AG04449 (cell line): ENCODE results near the gene TPGS1.

Experiments
- CTCF ChIA-PET: fragments of 350-600 bp; formaldehyde crosslinking; extraction: SDS; loops from one replicate; lab custom pipeline; 2021; ENCODE audit warnings: antibody characterized with exemption; lab: Yijun Ruan, JAX
- POLR2A ChIA-PET: fragments of 400-600, 350-600 bp; formaldehyde crosslinking; extraction: SDS; loops from one replicate; lab custom pipeline; 2020; ENCODE audit warnings: antibody characterized with exemption, inconsistent platforms; lab: Yijun Ruan, JAX
- DNase-seq: peaks from one replicate; pipeline ENCODE4 v3.0.0-alpha.2; 2010; ENCODE audit warnings: low read depth, low spot score
- H3K4me3 ChIP-seq: 2 replicates; pipeline ENCODE4 v1.5.1; 2011; ENCODE audit warnings: low read depth, mild to moderate bottlenecking, control low read depth, low read length
- CTCF ChIP-seq: IDR thresholded peaks from one replicate; pipeline ENCODE4 v1.5.1; 2011; ENCODE audit warnings: mild to moderate bottlenecking, moderate library complexity, low read length, control low read depth, inconsistent platforms; ENCODE audit not compliant: insufficient read depth; ENCODE audit errors: missing control alignments

Gene TPGS1

GRCh38 chr19:495081-495401 lies 12.3 kb upstream of the TPGS1 start:
- no peak for TF ChIP-seq CTCF
- ChIA-PET CTCF (interaction anchor here (3.7 to 7.1 kb wide), 2 partner anchors 10 to 16 kb away, joined by 24 to 88 read pairs; partner anchors contain the start of gene TPGS1), POLR2A (interaction anchor here (0.6 kb wide), 1 partner anchor 8 kb away, joined by 3 read pairs; no protein-coding TSS in a partner anchor)
- no peak for DNase-seq
- H3K4me3 ChIP-seq, result no peak overlapping the region

GRCh38 chr19:495402-496111 lies 11.7 kb upstream of the TPGS1 start:
- CTCF ChIA-PET, result interaction anchor here (3.7 to 7.1 kb wide), 2 partner anchors 10 to 15 kb away, joined by 24 to 88 read pairs; partner anchors contain the start of gene TPGS1
- TF ChIP-seq CTCF, result peak; percentile 76
- no peak for DNase-seq
- H3K4me3 ChIP-seq, result no peak overlapping the region
- POLR2A ChIA-PET, result interaction anchor here (0.6 kb wide), 1 partner anchor 9 kb away, joined by 3 read pairs; no protein-coding TSS in a partner anchor

GRCh38 chr19:496112-496665 lies 11.1 kb upstream of the TPGS1 start, which contains the start of gene MADCAM1:
Gene MADCAM1, plus strand, starts transcription at chr19:496486. Its CDS starts 14 bp downstream, at chr19:496500.
- ChIA-PET POLR2A (no interaction called here), CTCF (interaction anchor here (3.7 to 7.1 kb wide), 2 partner anchors 9 to 14 kb away, joined by 24 to 88 read pairs; partner anchors contain the start of gene TPGS1)
- H3K4me3 ChIP-seq, result no peak within 1 kb of the TSS
- DNase-seq, result no peak
- no peak for TF ChIP-seq CTCF

GRCh38 chr19:496986-497385 lies 10.3 kb upstream of the TPGS1 start:
- no peak for DNase-seq
- ChIA-PET POLR2A (no interaction called here), CTCF (interaction anchor here (1.8 to 1.9 kb wide), 2 partner anchors 10 to 14 kb away, joined by 8 to 22 read pairs; no protein-coding TSS in a partner anchor)
- no peak for TF ChIP-seq CTCF
- H3K4me3 ChIP-seq, result no peak overlapping the region

GRCh38 chr19:497491-497868 lies 9.8 kb upstream of the TPGS1 start:
- TF ChIP-seq CTCF, result no peak
- DNase-seq, result no peak
- H3K4me3 ChIP-seq, result no peak overlapping the region
- CTCF ChIA-PET, result interaction anchor here (1.8 to 1.9 kb wide), 2 partner anchors 9 to 14 kb away, joined by 8 to 22 read pairs; no protein-coding TSS in a partner anchor
- POLR2A ChIA-PET, result no interaction called here

GRCh38 chr19:497869-498510 lies 9.3 kb upstream of the TPGS1 start:
- POLR2A ChIA-PET, result no interaction called here
- no peak for TF ChIP-seq CTCF

More at GRCh38 chr19:497869-498510, 9.3 kb upstream of the TPGS1 start:
- DNase-seq, result no peak
- H3K4me3 ChIP-seq, result no peak overlapping the region
- CTCF ChIA-PET, result interaction anchor here (1.8 to 1.9 kb wide), 2 partner anchors 9 to 13 kb away, joined by 8 to 22 read pairs; no protein-coding TSS in a partner anchor
